K562 (cell line): ENCODE data around the gene MYCBP. TPM values are rescaled to one million over a fixed set of nuclear protein-coding genes. Genes with fewer than 3 reads are reported as not detected.
A peak's percentile ranks its signal among the peaks of the same experiment; 100 is the strongest.

Experiments
- ATAC-seq: fragments of 200-7000 bp; cut with Tn5 transposase; 3 replicates; pipeline ENCODE4 v1.9.1; 2020; ENCODE audit warnings: moderate library complexity
- BruUV-seq: library from RNA; stranded (reverse); fragments of 400-500 nt; replicated peaks from 2 replicates; lab custom pipeline; 2021; lab: Mats Ljungman, UMichigan
- CTCF ChIA-PET: fragments of 300-600 bp; formaldehyde crosslinking; extraction: SDS; loops from one replicate; lab custom pipeline; 2021; ENCODE audit warnings: low intra/inter-chr PET ratio; lab: Yijun Ruan, JAX
- POLR2A ChIA-PET: fragments of 300-600, 350-650 bp; sonication (Branson Sonifier 250); formaldehyde crosslinking; extraction: SDS; loops from one replicate; lab custom pipeline; 2021; ENCODE audit warnings: antibody characterized with exemption, inconsistent platforms; lab: Yijun Ruan, JAX
- DNase-seq, 4 experiments: peaks; one replicate each; pipeline versions ENCODE4 v3.0.0 to v3.0.0-alpha.2; 2011 to 2018; ENCODE audit warnings: low spot score in 3 of 4, mixed read lengths in 3 of 4; ENCODE audit errors: extremely low read depth in 1 of 4
- FAIRE-seq: peaks from 2 replicates; lab custom pipeline; 2011; peaks lifted over from hg19 to GRCh38; lab: Jason Lieb, UNC
- H2AFZ ChIP-seq: 2 replicates; pipeline ENCODE4 v1.6.0; 2011; ENCODE audit warnings: low read depth, low read length, control low read depth, inconsistent platforms
- H3K27ac ChIP-seq: fragments of 200-600 bp; 3 replicates; pipeline ENCODE4 v1.8.0; 2011; ENCODE audit warnings: low read depth, mild to moderate bottlenecking, control low read depth, inconsistent platforms, low read length, moderate library complexity, mixed read lengths; ENCODE audit errors: extremely low read depth
- H3K27me3 ChIP-seq, 2 experiments: fragments of 300-600 bp in 1 of 2; 2 replicates in 1 of 2; 3 replicates in 1 of 2; pipeline versions ENCODE4 v1.6.0 to v1.8.0; 2011; ENCODE audit warnings: inconsistent platforms in 2 of 2, low read length in 2 of 2, mild to moderate bottlenecking in 1 of 2, mixed read lengths in 1 of 2, moderate library complexity in 1 of 2; ENCODE audit not compliant: control insufficient read depth in 2 of 2, insufficient read depth in 2 of 2
- H3K36me3 ChIP-seq: fragments of 300-600 bp; 3 replicates; pipeline ENCODE4 v1.8.0; 2011; ENCODE audit warnings: mild to moderate bottlenecking, low read length, inconsistent platforms; ENCODE audit not compliant: control insufficient read depth, insufficient read depth
- H3K4me1 ChIP-seq, 2 experiments: fragments of 200-600 bp in 1 of 2; replicated peaks in 1 of 2; 2 replicates in 1 of 2; 3 replicates in 1 of 2; pipeline versions ENCODE4 v1.5.1 to v1.8.0; 2011; ENCODE audit warnings: inconsistent platforms in 2 of 2, low read length in 2 of 2, mild to moderate bottlenecking in 1 of 2, mixed read lengths in 1 of 2, moderate library complexity in 1 of 2; ENCODE audit not compliant: control insufficient read depth in 2 of 2, insufficient read depth in 2 of 2
- H3K4me2 ChIP-seq: 2 replicates; pipeline ENCODE4 v1.6.1; 2011; ENCODE audit warnings: low read length, control low read depth, inconsistent platforms, mixed read lengths; ENCODE audit not compliant: insufficient read depth
- H3K4me3 ChIP-seq: fragments of 200-600 bp; sonication (generic), shearing (Covaris generic); 2 replicates; pipeline ENCODE4 v1.5.1; 2016; ENCODE audit warnings: control low read depth, inconsistent platforms
- H3K79me2 ChIP-seq: fragments of 200-600 bp; 3 replicates; pipeline ENCODE4 v1.8.0; 2011; ENCODE audit warnings: low read length, inconsistent platforms; ENCODE audit not compliant: control insufficient read depth, insufficient read depth
- H3K9ac ChIP-seq, 2 experiments: 2 replicates each; pipeline versions ENCODE4 v1.6.0 to v1.6.1; 2011; ENCODE audit warnings: low read depth in 2 of 2, low read length in 2 of 2, control low read depth in 1 of 2, inconsistent platforms in 1 of 2, mild to moderate bottlenecking in 1 of 2, mixed read lengths in 1 of 2; ENCODE audit not compliant: insufficient read depth in 1 of 2
- H3K9me1 ChIP-seq: one replicate; pipeline ENCODE4 v1.6.0; 2011; ENCODE audit warnings: inconsistent platforms, mild to moderate bottlenecking, low read length, moderate library complexity; ENCODE audit not compliant: control insufficient read depth, insufficient read depth
- H3K9me3 ChIP-seq: replicated peaks from 2 replicates; pipeline ENCODE4 v1.5.1; 2011; ENCODE audit warnings: low read depth, low read length, inconsistent platforms; ENCODE audit not compliant: control insufficient read depth, insufficient read depth
- H4K20me1 ChIP-seq: replicated peaks from 2 replicates; pipeline ENCODE4 v1.6.1; 2011; ENCODE audit warnings: low read length, inconsistent platforms, mixed read lengths; ENCODE audit not compliant: control insufficient read depth, insufficient read depth
- ARID1B ChIP-seq: fragments of 450-650 bp; IDR thresholded peaks from 2 replicates; pipeline ENCODE4 v1.6.1; 2016; ENCODE audit warnings: antibody characterized with exemption, mild to moderate bottlenecking, inconsistent platforms
- BDP1 ChIP-seq: IDR thresholded peaks from 3 replicates; pipeline ENCODE4 v1.6.1; 2011; ENCODE audit not compliant: insufficient read length, insufficient read depth
- CBX3 ChIP-seq, 2 experiments: IDR thresholded peaks; 1 replicate in 1 of 2; 2 replicates in 1 of 2; pipeline ENCODE4 v1.6.1; 2012; ENCODE audit warnings: inconsistent platforms in 2 of 2, low read length in 2 of 2, borderline replicate concordance in 1 of 2, control low read depth in 1 of 2
- CHD4 ChIP-seq: fragments of 200-600 bp; sonication (generic); IDR thresholded peaks from 3 replicates; pipeline ENCODE4 v1.6.1; 2012; ENCODE audit warnings: low read depth, mild to moderate bottlenecking, mixed read lengths, low read length, inconsistent platforms; ENCODE audit not compliant: insufficient read depth, insufficient replicate concordance, poor library complexity, severe bottlenecking
- DNMT1 ChIP-seq: fragments of 450-650 bp; IDR thresholded peaks from 2 replicates; pipeline ENCODE4 v1.6.1; 2016; ENCODE audit warnings: antibody characterized with exemption, mild to moderate bottlenecking
- FIP1L1 ChIP-seq: fragments of 200-400 bp; formaldehyde crosslinking; IDR thresholded peaks from 2 replicates; pipeline ENCODE4 v1.6.1; 2018; ENCODE audit warnings: mild to moderate bottlenecking, low read depth, low read length; ENCODE audit not compliant: poor library complexity, severe bottlenecking
- GATAD2B ChIP-seq: fragments of 450-650 bp; IDR thresholded peaks from 2 replicates; pipeline ENCODE4 v1.6.1; 2017; ENCODE audit warnings: mild to moderate bottlenecking, borderline replicate concordance
- NR3C1 ChIP-seq: sonication (generic); formaldehyde crosslinking; IDR thresholded peaks from 2 replicates; pipeline ENCODE4 v1.8.1; 2022; ENCODE audit warnings: missing genetic modification reagents
- PPARD ChIP-seq: fragments of 250-450 bp; sonication (Bioruptor Pico); IDR thresholded peaks from 2 replicates; pipeline ENCODE4 v1.8.0; 2022; ENCODE audit warnings: inconsistent platforms, mild to moderate bottlenecking, moderate library complexity
- SMAD3 ChIP-seq: fragments of 450-650 bp; formaldehyde crosslinking; conservative IDR thresholded peaks from 2 replicates; pipeline ENCODE4 v1.4.0; 2020; ENCODE audit warnings: mild to moderate bottlenecking
- SREBF2 ChIP-seq: sonication (generic); formaldehyde crosslinking; IDR thresholded peaks from 2 replicates; pipeline ENCODE4 v1.4.0; 2020; ENCODE audit warnings: mild to moderate bottlenecking, missing genetic modification reagents
- YY1 ChIP-seq, 3 experiments: IDR thresholded peaks; 2 replicates each; pipeline ENCODE4 v1.6.1; 2011; ENCODE audit warnings: low read length in 2 of 3, mild to moderate bottlenecking in 2 of 3, moderate library complexity in 2 of 3, borderline replicate concordance in 1 of 3, control low read depth in 1 of 3, low read depth in 1 of 3; ENCODE audit not compliant: insufficient read depth in 3 of 3, insufficient replicate concordance in 2 of 3, control insufficient read depth in 1 of 3, insufficient read length in 1 of 3; ENCODE audit errors: extremely low read depth in 1 of 3
- WGBS: fragments of 100-300 bp; shearing (Covaris generic); methylation state at CpG from one replicate; pipeline ENCODE4 v1.1.6; 2016; ENCODE audit warnings: low coverage, mixed read lengths; ENCODE audit not compliant: insufficient coverage; ENCODE audit errors: missing lambda C conversion rate; 5-methylcytosine and 5-hydroxymethylcytosine counted together
- in situ Hi-C: fragments of 300-500 bp; cut with MboI; formaldehyde crosslinking; loops from 4 replicates; pipeline ENCODE4 v1.15.0; 2018; ENCODE audit warnings: inconsistent platforms, mixed read lengths
- intact Hi-C: fragments of 100-400 bp; cut with micrococcal nuclease; formaldehyde crosslinking; loops from 2 replicates; pipeline ENCODE4 v1.14.2; 2022
- polyA plus RNA-seq, 8 experiments: library from polyadenylated mRNA; depleted of rRNA in 4 of 8; stranded (reverse) in 5 of 8; unstranded in 3 of 8; fragments of >200 nt; fragmentation: Nextera tagmentation in 2 of 8; fragmentation: Illumina TruSeq in 1 of 8; extraction: Ambion mirVana in 2 of 8; extraction: Trizol in 1 of 8; gene quantifications; 2 replicates each; pipeline versions ENCODE4 v1.2.1 to v1.2.3, GENCODE V29; 2011 to 2014; ENCODE audit warnings: inconsistent platforms in 1 of 8, missing spikeins in 1 of 8
- total RNA-seq, 7 experiments: library from RNA; depleted of rRNA in 6 of 7; stranded (reverse); fragments of >200 nt in 6 of 7; fragmentation: Illumina TruSeq in 2 of 7; extraction: Trizol in 2 of 7; gene quantifications; 2 replicates each; pipeline versions ENCODE4 v1.2.1 to v1.2.3, GENCODE V29; 2011 to 2021; ENCODE audit warnings: low replicate concordance in 1 of 7
- TF ChIP-seq, protein P1 (sequence below), 3 experiments: fragments of 200-800 bp in 1 of 3; sonication (Bioruptor generic) in 1 of 3; sonication (generic) in 1 of 3; formaldehyde crosslinking in 1 of 3; IDR thresholded peaks; 2 replicates each; pipeline versions ENCODE4 v1.6.1 to v1.8.0; 2016 to 2022; ENCODE audit warnings: mild to moderate bottlenecking in 2 of 3, missing compliant biosample characterization in 2 of 3, missing genetic modification characterization in 2 of 3, missing genetic modification reagents in 1 of 3
- TF ChIP-seq, protein P2 (sequence below): sonication (generic); formaldehyde crosslinking; IDR thresholded peaks from 2 replicates; pipeline ENCODE4 v1.8.0; 2022; ENCODE audit warnings: mild to moderate bottlenecking, missing genetic modification reagents

The MYCBP gene
- total and polyA plus RNA-seq, 9 of the 15 experiments (the other 6 are each of a cell fraction or from before 2014, with no cell fraction given), result 32.3 to 253 (median 72.9) TPM

- TF ChIP-seq CHD4 (peak; percentile 36), FIP1L1 (peak; percentile 53), CBX3 (IDR thresholded peaks at IDR 0.05; ENCODE audit: borderline replicate concordance in 1 of 2, low read length in 2 of 2) (peak in 1 of 2 experiments; percentile 46; a peak in 1 of 3 replicates)
Observed at GRCh38 chr1:38817267-38818174, 55.6 kb downstream of the MYCBP start (continued).

DNA sequence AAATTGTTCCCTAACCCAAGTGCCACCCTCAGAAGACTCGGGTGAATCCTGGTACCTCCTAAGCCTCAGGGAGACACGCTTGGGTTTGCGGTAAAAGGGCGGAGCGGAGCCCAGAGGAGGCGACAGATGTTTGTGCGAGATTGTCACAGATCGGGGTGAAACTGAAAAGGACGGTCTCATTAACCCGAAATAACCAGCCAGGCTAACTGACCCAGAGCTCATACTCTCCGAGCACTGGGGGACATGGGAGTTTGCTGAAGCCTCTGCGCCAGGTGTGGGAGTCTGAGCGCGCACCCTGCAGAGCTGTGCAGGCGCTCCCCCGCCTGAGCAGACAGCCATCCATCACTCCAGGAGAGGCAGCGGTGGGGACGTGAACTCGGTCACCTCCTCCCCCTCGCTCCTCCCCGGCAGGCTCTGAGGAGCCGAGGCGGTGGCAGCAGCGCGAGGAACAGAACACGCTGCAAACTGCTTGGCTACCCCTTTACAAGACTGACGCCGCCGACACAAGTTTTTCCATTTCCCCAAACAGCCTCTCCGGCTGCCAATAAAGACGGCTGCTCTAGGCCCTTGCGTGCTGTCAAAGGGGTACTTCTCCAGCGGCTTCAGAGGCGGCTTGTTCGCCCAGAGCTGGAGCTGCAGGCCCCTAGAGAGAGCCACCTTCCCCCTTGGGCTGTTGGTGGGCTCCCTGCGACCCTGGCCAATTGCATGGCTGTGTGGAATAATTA is 57.1 kb downstream of the MYCBP start:
- in situ Hi-C loops, result loop anchor here (5.0 kb wide), 1 partner anchor 204 kb away; no protein-coding TSS in a partner anchor
- peak; percentile 99 for FAIRE-seq
- BruUV-seq, result no TSS peak
- CTCF ChIA-PET, result interaction anchor here (0.5 to 1.4 kb wide), 4 partner anchors 19 to 727 kb away, joined by 3 to 5 read pairs (median 4); no protein-coding TSS in a partner anchor
- Histone ChIP-seq H3K4me3 (peak overlapping the region; percentile 14), H3K27ac (peak overlapping the region; percentile 87), H3K9me1 (no peaks in the 10 kb centered on the region), H3K4me1 (peaks cover 30 to 32% of the 10 kb centered on the region in 2 experiments), H3K9ac (peak overlapping the region; percentile 70 to 86), H3K27me3 (no peaks in the 10 kb centered on the region; a peak in 1 of 5 replicates), H4K20me1 (no peaks in the 10 kb centered on the region), H3K79me2 (no peaks in the 10 kb centered on the region), H3K4me2 (peak overlapping the region; percentile 69), H3K36me3 (no peaks in the 10 kb centered on the region), H3K9me3 (peaks cover 21% of the 10 kb centered on the region), H2AFZ (peak overlapping the region; percentile 87)
- intact Hi-C loops, result loop anchor here (1.0 to 10.0 kb wide), 4 partner anchors 31 to 208 kb away; no protein-coding TSS in a partner anchor
- DNase-seq, result peak; percentile 92 to 99 (median 94)
- POLR2A ChIA-PET, result interaction anchor here (0.5 to 1.9 kb wide), 12 partner anchors 10 to 868 kb away, joined by 3 to 5 read pairs (median 3); partner anchors contain the start of gene AKIRIN1
- 3% methylated on average over 36 of the region's 36 CpGs for WGBS
- ATAC-seq, result peak; percentile 98
- peak in 2 of 3 experiments; percentile 60 to 74 for TF ChIP-seq YY1 (IDR thresholded peaks at IDR 0.05; ENCODE audit: borderline replicate concordance in 1 of 3, control insufficient read depth in 1 of 3, extremely low read depth in 1 of 3, insufficient read depth in 3 of 3, insufficient read length in 1 of 3, insufficient replicate concordance in 2 of 3, low read depth in 1 of 3, low read length in 2 of 3)
- peak; percentile 99 for TF ChIP-seq ARID1B
- TF ChIP-seq, protein P1, sequence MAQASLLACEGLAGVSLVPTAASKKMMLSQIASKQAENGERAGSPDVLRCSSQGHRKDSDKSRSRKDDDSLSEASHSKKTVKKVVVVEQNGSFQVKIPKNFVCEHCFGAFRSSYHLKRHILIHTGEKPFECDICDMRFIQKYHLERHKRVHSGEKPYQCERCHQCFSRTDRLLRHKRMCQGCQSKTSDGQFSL (CRISPR knock-in tag; IDR thresholded peaks at IDR 0.05), result no peak
- TF ChIP-seq, protein P1 (tag; IDR thresholded peaks at IDR 0.05), result no peak
- no peak for TF ChIP-seq DNMT1
- peak; percentile 80 for TF ChIP-seq SMAD3 (CRISPR knock-in tag)
- TF ChIP-seq BDP1, result no peak
- no peak for TF ChIP-seq SREBF2 (CRISPR knock-in tag)
- TF ChIP-seq PPARD (CRISPR knock-in tag), result no peak
- TF ChIP-seq NR3C1 (CRISPR knock-in tag), result no peak
- TF ChIP-seq, protein P2, sequence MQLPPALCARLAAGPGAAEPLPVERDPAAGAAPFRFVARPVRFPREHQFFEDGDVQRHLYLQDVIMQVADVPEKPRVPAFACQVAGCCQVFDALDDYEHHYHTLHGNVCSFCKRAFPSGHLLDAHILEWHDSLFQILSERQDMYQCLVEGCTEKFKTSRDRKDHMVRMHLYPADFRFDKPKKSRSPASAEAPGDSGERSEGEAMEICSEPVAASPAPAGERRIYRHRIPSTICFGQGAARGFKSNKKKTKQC (CRISPR knock-in tag), result peak; percentile 83; the same call in 1 of the 2 replicates
- peak; percentile 91 for TF ChIP-seq GATAD2B
